ENCODE measurements around the gene CTSK.

GRCh38 chr1:150805899-150806298 lies 2.2 kb downstream of the CTSK start:
- TF ChIP-seq CTCF (IDR thresholded peaks at IDR 0.05) (no peak), POLR2A (IDR thresholded peaks at IDR 0.05) (no peak)

Data from adrenal gland (tissue), 5 donors.